KG1 (cell line): ENCODE data around the gene PADI1.

Source experiments
- DNase-seq: peaks from one replicate; lab custom pipeline; 2025; lab: John Stamatoyannopoulos, UW

The PADI1 gene

DNA sequence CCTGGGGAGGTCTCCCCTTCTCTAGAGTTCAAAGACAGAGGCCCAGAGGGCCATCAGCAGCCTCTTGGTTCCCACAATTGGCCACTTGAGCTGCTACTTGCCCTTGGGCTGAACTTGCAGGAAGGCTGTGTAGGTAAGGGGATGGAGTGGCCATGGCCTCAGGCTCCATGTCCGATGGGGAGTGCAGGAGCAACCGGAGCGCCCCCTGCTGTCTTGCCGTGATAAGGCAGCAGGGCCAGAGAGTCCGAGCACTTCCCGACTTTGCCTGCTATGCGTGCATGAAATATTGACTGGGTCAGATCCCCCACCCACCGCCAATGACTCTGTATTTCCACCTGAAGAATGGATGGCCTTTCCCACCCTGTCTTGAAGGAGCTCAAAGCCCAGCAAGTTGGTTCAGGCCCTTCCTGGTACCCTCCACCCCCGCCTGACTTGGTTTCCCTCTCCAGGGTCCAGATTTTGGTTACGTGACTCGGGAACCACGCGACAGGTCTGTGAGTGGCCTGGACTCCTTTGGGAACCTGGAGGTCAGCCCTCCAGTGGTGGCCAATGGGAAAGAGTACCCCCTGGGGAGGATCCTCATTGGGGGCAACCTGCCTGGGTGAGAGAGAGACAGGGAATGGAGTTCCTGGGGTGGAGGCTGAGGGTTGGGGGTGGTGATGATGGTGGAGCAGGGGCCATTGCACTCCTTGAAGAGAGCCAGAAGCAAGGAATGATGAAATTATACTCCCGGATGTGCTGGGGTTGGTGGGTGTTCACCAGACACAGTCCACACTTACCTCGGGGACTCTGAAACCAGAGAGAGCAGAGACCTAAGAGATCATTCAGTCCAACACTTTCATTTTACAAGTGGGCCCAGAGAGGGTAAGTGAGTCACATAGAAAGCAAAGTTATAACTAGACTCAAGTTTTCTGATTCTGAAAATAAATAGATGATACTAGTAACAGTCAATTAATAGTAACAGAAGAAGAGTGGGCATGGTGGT, 69.5 kb downstream of the PADI1 start:
- DNase-seq, result no peak

GRCh38 chr1:17276568-17276967, 71.6 kb downstream of the PADI1 start:
- DNase-seq, result peak; percentile 68

DNA sequence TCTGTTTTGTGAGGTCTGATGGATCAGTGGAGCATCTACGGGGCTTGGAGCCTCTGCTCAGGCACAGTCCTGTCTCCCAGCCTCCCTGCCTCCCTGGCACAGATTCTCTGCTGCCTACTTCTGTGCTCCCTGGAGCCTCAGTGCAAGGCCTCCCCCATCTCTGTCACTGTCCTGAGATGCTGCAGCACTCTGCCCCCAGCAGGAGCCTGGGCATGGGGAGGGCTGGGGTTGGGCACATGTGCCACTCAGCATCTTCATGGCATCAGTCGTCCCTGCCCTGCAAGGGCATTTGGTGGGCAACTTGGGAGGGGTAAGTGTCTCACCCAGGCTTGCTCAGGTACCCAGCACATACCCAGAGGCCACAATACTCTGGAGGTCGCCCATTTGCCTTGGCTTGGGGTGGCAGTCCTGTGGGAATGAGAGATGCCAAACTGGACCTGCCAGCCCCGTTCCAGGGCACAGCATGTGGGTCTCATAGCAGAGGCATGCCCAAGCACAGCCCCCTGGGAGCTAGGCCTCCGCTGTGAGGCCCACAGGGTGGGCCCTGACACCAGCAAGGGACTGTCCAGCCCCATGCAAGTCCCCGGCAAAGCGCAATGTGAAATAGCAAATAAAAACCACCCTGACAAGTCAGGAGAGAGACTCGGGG, 72.7 kb downstream of the PADI1 start:
- DNase-seq, result no peak

- no peak for DNase-seq
Measured at GRCh38 chr1:17278996-17279830, 74.3 kb downstream of the PADI1 start.

DNA sequence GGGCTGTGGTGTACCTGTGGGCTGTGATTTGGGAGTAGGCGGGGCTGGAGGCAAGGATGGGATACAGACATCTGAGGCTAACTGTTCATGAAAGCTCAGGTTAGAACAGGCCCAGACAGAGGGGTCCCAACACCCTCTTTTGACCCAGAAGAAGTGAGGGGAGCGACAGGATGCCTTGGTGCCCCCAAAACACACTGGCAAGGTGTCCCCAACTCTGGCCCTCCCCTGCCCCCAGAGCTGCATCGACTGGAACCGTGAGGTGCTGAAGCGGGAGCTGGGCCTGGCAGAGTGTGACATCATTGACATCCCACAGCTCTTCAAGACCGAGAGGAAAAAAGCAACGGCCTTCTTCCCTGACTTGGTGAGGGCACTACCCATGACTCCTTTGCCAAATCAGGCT, 75.5 kb downstream of the PADI1 start:
- DNase-seq, result no peak

- no peak for DNase-seq
Measured at GRCh38 chr1:17280894-17281293, 76.0 kb downstream of the PADI1 start.

- peak; percentile 93 for DNase-seq
Measured at GRCh38 chr1:17281775-17282181, 76.8 kb downstream of the PADI1 start.

DNA sequence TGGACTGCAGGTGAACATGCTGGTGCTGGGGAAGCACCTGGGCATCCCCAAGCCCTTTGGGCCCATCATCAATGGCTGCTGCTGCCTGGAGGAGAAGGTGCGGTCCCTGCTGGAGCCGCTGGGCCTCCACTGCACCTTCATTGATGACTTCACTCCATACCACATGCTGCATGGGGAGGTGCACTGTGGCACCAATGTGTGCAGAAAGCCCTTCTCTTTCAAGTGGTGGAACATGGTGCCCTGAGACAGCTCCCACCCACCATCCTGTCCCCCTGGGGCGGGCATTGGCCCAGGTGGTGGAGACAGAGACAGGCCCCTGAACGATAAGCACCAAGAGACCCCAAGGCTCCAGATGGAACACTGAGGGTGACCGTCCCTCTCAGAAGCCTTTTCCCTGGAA, 77.9 kb downstream of the PADI1 start:
- no peak for DNase-seq

DNA sequence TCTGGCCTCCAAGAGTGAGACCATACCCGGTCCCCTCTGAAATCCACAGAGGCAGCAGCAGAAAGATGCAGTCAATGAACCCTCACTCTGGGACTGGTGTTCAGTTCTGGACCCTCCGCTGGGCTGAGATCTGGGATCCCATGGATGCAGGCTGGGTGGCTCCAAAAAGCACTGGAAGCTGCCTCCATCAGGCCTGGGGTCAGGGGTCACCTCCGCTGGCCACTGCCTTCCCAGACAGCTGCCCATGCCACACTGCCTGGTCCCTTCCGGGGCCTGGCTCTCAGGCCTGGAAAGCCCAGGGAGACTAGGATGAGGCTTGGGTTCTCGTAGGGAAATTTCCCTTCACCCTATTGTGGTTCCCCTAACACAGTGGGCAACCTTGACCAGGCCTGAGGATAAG, 81.7 kb downstream of the PADI1 start:
- DNase-seq, result no peak

GRCh38 chr1:17287130-17287776, 82.3 kb downstream of the PADI1 start:
- no peak for DNase-seq

GRCh38 chr1:17289721-17290120, 84.8 kb downstream of the PADI1 start:
- DNase-seq, result no peak

DNA sequence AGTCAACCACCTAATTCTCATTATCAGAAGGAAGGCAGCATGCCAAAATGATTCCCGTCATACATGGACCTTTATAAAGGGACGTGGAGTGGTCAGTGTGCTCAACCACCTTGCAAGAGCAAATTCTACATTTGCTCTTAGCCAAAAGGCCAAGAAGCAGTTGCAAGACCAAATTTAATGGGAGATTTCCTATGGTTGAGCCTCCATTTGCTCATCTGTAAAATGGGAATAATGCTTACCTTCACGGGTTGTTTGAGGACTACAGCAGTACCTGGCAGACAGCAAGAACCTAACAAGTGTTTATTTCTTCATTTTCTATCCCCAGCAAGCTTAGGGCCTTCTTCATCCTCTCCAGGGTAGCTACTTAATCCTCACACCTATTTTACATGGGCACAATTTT, 85.6 kb downstream of the PADI1 start:
- DNase-seq, result no peak

- no peak for DNase-seq
Measured at GRCh38 chr1:17292299-17293160, 87.6 kb downstream of the PADI1 start.

GRCh38 chr1:17293681-17294425, 88.9 kb downstream of the PADI1 start:
- DNase-seq, result no peak

DNA sequence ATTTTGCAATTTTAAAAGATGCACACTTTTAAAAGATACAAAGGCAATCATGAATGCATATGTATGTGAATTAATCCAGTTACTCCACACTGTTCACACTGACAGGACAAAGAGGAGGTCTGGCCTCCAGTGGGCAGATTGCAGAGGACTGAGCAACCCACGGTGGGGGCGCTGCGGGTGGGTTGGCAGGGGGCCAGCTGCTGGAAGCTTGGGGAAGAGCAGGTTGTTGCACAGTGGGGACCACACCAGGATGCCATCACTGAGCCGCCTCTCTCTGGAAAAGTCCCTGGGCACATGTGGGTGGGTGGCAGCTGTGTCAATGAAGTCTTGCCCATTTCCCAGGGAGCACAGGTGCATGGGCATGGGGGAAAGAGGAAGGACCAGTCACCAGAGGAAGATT, 90.4 kb downstream of the PADI1 start:
- no peak for DNase-seq
